Psoas muscle (tissue), 8 donors: ENCODE results near the gene CLEC16A. TPM values are rescaled to one million over a fixed set of nuclear protein-coding genes. Genes with fewer than 3 reads are reported as not detected.

Experiments
- ATAC-seq, 4 donors: fragments of 200-7000 bp; cut with Tn5 transposase; one replicate each; pipeline ENCODE4 v1.9.1; 2020; ENCODE audit warnings: moderate library complexity in 3 of 4, mild to moderate bottlenecking in 2 of 4
- DNase-seq, 2 donors: peaks; one replicate each; pipeline ENCODE4 v3.0.0-alpha.2; 2020
- H3K27ac ChIP-seq: fragments of 200-600 bp; one replicate; pipeline ENCODE4 v1.8.0; 2022
- H3K27me3 ChIP-seq, 3 donors: fragments of 200-600 bp in 1 of 3; one replicate each; pipeline versions ENCODE4 v1.6.1 to v1.8.0; 2013 to 2022; ENCODE audit warnings: low read length in 2 of 3, mild to moderate bottlenecking in 2 of 3, moderate library complexity in 1 of 3; ENCODE audit not compliant: insufficient read depth in 3 of 3
- H3K36me3 ChIP-seq, 2 donors: fragments of 200-600 bp in 1 of 2; one replicate each; pipeline versions ENCODE4 v1.6.1 to v1.8.0; 2013 to 2022; ENCODE audit warnings: low read depth in 1 of 2, mild to moderate bottlenecking in 1 of 2, moderate library complexity in 1 of 2; ENCODE audit not compliant: insufficient read depth in 1 of 2
- H3K4me1 ChIP-seq: fragments of 200-600 bp; one replicate; pipeline ENCODE4 v1.8.0; 2022
- H3K4me3 ChIP-seq: fragments of 200-600 bp; one replicate; pipeline ENCODE4 v1.8.0; 2022; ENCODE audit warnings: mild to moderate bottlenecking
- H3K9me3 ChIP-seq: fragments of 200-600 bp; one replicate; pipeline ENCODE4 v1.8.0; 2022
- WGBS, 3 donors: extraction: QIAGEN DNeasy Blood & Tissue Kit; methylation state at CpG; one replicate each; pipeline versions ENCODE4 v1.1.6 to v1.1.7; 2013; 5-methylcytosine and 5-hydroxymethylcytosine counted together
- intact Hi-C, 2 donors: fragments of 100-400 bp; cut with DNase I; formaldehyde crosslinking; loops; one replicate each; pipeline versions ENCODE4 v1.11.0 to v1.14.2; 2022
- polyA plus RNA-seq, 3 donors: library from polyadenylated mRNA; stranded (reverse); fragments of 200-250 nt; gene quantifications; one replicate each; pipeline ENCODE4 v1.2.3, GENCODE V29; 2013
- total RNA-seq, 4 donors: library from RNA; stranded (reverse); fragmentation: NEBNext Ultra II Directional in 2 of 4; extraction: Animal tissue kit (Norgen Biotek cat#: 25700) in 2 of 4; gene quantifications; one replicate each; pipeline versions ENCODE4 v1.2.1 to v1.2.4, GENCODE V29; 2021 to 2023
- TF ChIP-seq, protein P1 (sequence below): fragments of 200-600 bp; IDR thresholded peaks from one replicate; pipeline ENCODE4 v1.8.0; 2022; ENCODE audit warnings: antibody characterized with exemption
- donor health status: healthy with polysubstance abuse.
- donor health status: DM: no; HTN: no; CAD: no; lungs with moderate emphysema.
- donor health status: Bipolar disorder and iron deficiency.
- donor health status: healthy.
- donor health status: DM: yes; HTN: yes; CAD: no.
- donor health status: DM: no; HTN: no; CAD: no.
- donor health status: DM: no; HTN: no; CAD: no.
- donor health status: DM: yes; HTN: yes; CAD: no.

The CLEC16A gene
- total and polyA plus RNA-seq, 7 donors = 13.1 to 28.1 (median 21.4) TPM

DNA sequence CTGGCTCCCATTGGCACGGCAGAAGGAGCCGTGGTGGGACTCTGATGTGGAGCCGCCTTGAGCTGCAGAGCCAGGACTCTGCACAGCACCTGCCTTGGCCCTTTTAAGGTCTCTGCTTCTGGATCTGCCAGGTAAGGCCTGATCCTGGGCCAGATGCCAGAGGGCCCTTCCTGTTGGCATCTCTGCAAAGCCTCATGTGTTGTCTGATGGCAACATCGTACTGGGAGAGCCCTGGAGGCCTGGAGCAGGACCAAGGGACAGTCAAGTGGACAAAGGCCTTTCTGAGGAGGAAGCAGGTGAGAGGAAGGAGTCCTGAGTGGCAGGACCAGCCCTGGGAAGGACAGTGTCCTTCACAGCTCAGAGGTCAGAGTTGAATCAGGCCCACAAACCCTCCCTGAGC is 285.5 kb downstream of the CLEC16A start:
- Histone ChIP-seq H3K27me3 (no peaks in the 10 kb centered on the region), H3K4me3 (no peak overlapping the region), H3K36me3 (no peaks in the 10 kb centered on the region), H3K27ac (no peak overlapping the region), H3K4me1 (no peaks in the 10 kb centered on the region), H3K9me3 (no peaks in the 10 kb centered on the region)
- intact Hi-C loops = no loop called here
- ATAC-seq (peak in 2 of 4 donors; percentile 17 to 32), DNase-seq (no peak)
- 69 to 75% (median 74%) methylated on average over 4 of the region's 4 CpGs for WGBS, 3 donors
- TF ChIP-seq, protein P1, sequence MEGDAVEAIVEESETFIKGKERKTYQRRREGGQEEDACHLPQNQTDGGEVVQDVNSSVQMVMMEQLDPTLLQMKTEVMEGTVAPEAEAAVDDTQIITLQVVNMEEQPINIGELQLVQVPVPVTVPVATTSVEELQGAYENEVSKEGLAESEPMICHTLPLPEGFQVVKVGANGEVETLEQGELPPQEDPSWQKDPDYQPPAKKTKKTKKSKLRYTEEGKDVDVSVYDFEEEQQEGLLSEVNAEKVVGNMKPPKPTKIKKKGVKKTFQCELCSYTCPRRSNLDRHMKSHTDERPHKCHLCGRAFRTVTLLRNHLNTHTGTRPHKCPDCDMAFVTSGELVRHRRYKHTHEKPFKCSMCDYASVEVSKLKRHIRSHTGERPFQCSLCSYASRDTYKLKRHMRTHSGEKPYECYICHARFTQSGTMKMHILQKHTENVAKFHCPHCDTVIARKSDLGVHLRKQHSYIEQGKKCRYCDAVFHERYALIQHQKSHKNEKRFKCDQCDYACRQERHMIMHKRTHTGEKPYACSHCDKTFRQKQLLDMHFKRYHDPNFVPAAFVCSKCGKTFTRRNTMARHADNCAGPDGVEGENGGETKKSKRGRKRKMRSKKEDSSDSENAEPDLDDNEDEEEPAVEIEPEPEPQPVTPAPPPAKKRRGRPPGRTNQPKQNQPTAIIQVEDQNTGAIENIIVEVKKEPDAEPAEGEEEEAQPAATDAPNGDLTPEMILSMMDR = no peak

DNA sequence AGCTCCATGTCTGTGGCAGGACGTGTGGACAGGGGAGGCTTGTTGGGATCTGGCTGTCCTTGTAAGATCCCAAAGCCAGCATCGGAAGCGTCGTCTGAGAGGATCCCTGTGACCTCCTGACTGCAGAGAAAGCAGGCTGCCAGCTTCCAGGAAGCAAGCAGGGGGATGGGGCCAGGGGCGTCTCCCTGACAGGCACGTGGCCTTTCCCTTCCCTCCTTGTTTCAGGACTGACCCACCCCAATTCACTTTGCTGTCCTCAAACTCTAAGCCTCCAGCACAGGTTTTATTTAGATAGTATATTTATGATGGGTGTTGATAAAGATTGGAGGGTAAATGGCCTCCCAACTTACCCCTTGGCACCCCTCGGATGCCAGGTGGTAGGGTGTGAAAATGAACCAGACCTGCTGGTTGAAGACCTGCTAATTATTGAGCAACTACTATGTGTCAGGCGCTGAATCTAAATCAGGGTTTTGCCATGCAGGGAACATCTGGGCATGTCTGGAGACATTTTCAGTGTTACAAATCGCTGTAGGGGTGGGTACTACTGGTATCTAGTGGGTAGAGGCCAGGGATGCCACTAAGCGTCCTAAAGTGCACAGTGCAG is 287.1 kb downstream of the CLEC16A start:
- TF ChIP-seq, protein P1 = no peak

More for the DNA sequence above, 287.1 kb downstream of the CLEC16A start:
- no peaks in the 10 kb centered on the region for H3K27me3 ChIP-seq
- no peaks in the 10 kb centered on the region for H3K4me1 ChIP-seq
- H3K36me3 ChIP-seq = no peaks in the 10 kb centered on the region
- H3K4me3 ChIP-seq = no peak overlapping the region
- ATAC-seq (no peak), DNase-seq (no peak)
- H3K9me3 ChIP-seq = no peaks in the 10 kb centered on the region
- intact Hi-C loops = no loop called here
- 73 to 81% (median 76%) methylated on average over 10 of the region's 10 CpGs for WGBS, 3 donors
- H3K27ac ChIP-seq = no peak overlapping the region

Other genes starting within 250 kb of the CLEC16A start
- gene TEKT5, start 249.6 kb upstream of the CLEC16A start, total RNA-seq = not detected
- not detected for gene TEKT5, start 249.6 kb upstream of the CLEC16A start, polyA plus RNA-seq
- gene NUBP1, start 200.7 kb upstream of the CLEC16A start, total RNA-seq = 10 to 100 TPM; 24.7 to 38.1 (median 29.0) TPM
- gene NUBP1, start 200.7 kb upstream of the CLEC16A start, polyA plus RNA-seq = 10 to 100 TPM; 26.9 to 74.7 (median 46.9) TPM
- under 1 TPM in 2 of 4 donors, not detected in 2; 0.07 to 0.13 TPM for gene TVP23A, start 125.8 kb upstream of the CLEC16A start, total RNA-seq
- gene TVP23A, start 125.8 kb upstream of the CLEC16A start, polyA plus RNA-seq = under 1 TPM in 2 of 3 donors, not detected in 1; 0.01 to 0.04 TPM
- 10 to 100 TPM in 1 of 4 donors, 1 to 10 TPM in 3; 2.9 to 13.8 (median 5.2) TPM for gene CIITA, start 67.4 kb upstream of the CLEC16A start, total RNA-seq
- 10 to 100 TPM in 1 of 3 donors, 1 to 10 TPM in 2; 2.3 to 15.3 (median 4.1) TPM for gene CIITA, start 67.4 kb upstream of the CLEC16A start, polyA plus RNA-seq
- 10 to 100 TPM; 71.9 to 95.1 (median 83.1) TPM for gene DEXI, start 2.1 kb upstream of the CLEC16A start, total RNA-seq
- gene DEXI, start 2.1 kb upstream of the CLEC16A start, polyA plus RNA-seq = 100 to 1,000 TPM in 2 of 3 donors, 10 to 100 TPM in 1; 98.9 to 122 (median 104) TPM